Skeletal muscle tissue (tissue), 4 donors: ENCODE measurements around the gene GALNT17. TPM values are rescaled to one million over a fixed set of nuclear protein-coding genes. Genes with fewer than 3 reads are reported as not detected.

ENCODE experiments used
- H3K27ac ChIP-seq: one replicate; pipeline ENCODE4 v1.7.0; 2013; ENCODE audit warnings: mild to moderate bottlenecking, low read depth, low read length, inconsistent platforms
- H3K27me3 ChIP-seq, 3 donors: one replicate each; pipeline ENCODE4 v1.7.0; 2013; ENCODE audit warnings: low read length in 3 of 3; ENCODE audit not compliant: control insufficient read depth in 3 of 3, insufficient read depth in 3 of 3
- H3K36me3 ChIP-seq, 3 donors: one replicate each; pipeline ENCODE4 v1.7.0; 2013; ENCODE audit warnings: low read length in 3 of 3; ENCODE audit not compliant: control insufficient read depth in 3 of 3, insufficient read depth in 3 of 3
- H3K4me1 ChIP-seq, 3 donors: one replicate each; pipeline ENCODE4 v1.7.0; 2013; ENCODE audit warnings: low read length in 3 of 3, mild to moderate bottlenecking in 3 of 3; ENCODE audit not compliant: control insufficient read depth in 3 of 3, insufficient read depth in 3 of 3
- H3K4me3 ChIP-seq, 3 donors: one replicate each; pipeline ENCODE4 v1.7.0; 2013; ENCODE audit warnings: low read length in 3 of 3
- H3K9ac ChIP-seq, 3 donors: one replicate each; pipeline ENCODE4 v1.7.0; 2013; ENCODE audit warnings: low read length in 3 of 3, mild to moderate bottlenecking in 3 of 3, moderate library complexity in 2 of 3, low read depth in 1 of 3
- H3K9me3 ChIP-seq, 3 donors: one replicate each; pipeline ENCODE4 v1.7.0; 2013; ENCODE audit warnings: low read length in 3 of 3; ENCODE audit not compliant: control insufficient read depth in 3 of 3
- total RNA-seq: library from RNA; depleted of rRNA; stranded (reverse); fragments of >200 nt; gene quantifications from one replicate; pipeline ENCODE4 v1.2.3, GENCODE V29; 2014
- donor health status: Osteomylitis.

Gene GALNT17
- total RNA-seq, 1 donor from 2014 or later = 24.5 TPM

GRCh38 chr7:71332207-71332606 is 200.3 kb downstream of the GALNT17 start:
- Histone ChIP-seq H3K9me3 (no peaks in the 10 kb centered on the region), H3K36me3 (no peaks in the 10 kb centered on the region), H3K27ac (no peak overlapping the region), H3K4me3 (no peak overlapping the region), H3K4me1 (peaks cover 6 to 13% (median 8%) of the 10 kb centered on the region in 3 donors), H3K27me3 (no peaks in the 10 kb centered on the region), H3K9ac (no peak overlapping the region)

DNA sequence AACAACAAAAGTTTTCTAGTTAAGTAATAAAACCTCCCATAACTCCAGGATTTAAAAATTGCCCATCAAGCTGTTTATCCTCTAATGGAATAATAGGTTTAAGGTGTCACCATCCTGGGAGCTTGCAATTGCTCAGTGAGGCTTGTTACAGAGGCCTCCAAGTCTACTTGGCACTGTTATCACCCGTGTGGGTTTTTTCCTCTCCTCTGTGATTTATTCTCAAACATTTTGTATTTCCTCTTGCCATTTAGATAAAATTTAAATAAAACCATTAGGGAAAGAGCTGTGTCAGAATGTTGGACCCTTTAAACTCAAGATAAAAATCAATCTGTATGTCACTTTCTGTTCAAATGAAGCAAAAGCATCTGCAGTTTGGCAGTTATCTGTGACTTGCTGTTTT is 202.6 kb downstream of the GALNT17 start:
- Histone ChIP-seq H3K4me3 (no peak overlapping the region), H3K36me3 (no peaks in the 10 kb centered on the region), H3K27me3 (no peaks in the 10 kb centered on the region), H3K9ac (no peak overlapping the region), H3K4me1 (peaks cover 0 to under 1% (median 0%) of the 10 kb centered on the region in 3 donors), H3K9me3 (no peaks in the 10 kb centered on the region), H3K27ac (no peak overlapping the region)

GRCh38 chr7:71338866-71339265 is 206.9 kb downstream of the GALNT17 start:
- Histone ChIP-seq H3K36me3 (no peaks in the 10 kb centered on the region), H3K27me3 (no peaks in the 10 kb centered on the region), H3K4me3 (no peak overlapping the region), H3K4me1 (no peaks in the 10 kb centered on the region), H3K9me3 (peaks cover 0 to 2% (median 0%) of the 10 kb centered on the region in 3 donors), H3K27ac (no peak overlapping the region), H3K9ac (no peak overlapping the region)

GRCh38 chr7:71339924-71340323 is 208.0 kb downstream of the GALNT17 start:
- Histone ChIP-seq H3K27ac (no peak overlapping the region), H3K4me3 (no peak overlapping the region), H3K9ac (no peak overlapping the region), H3K36me3 (no peaks in the 10 kb centered on the region), H3K9me3 (peaks cover 0 to 2% (median 0%) of the 10 kb centered on the region in 3 donors), H3K4me1 (no peaks in the 10 kb centered on the region), H3K27me3 (no peaks in the 10 kb centered on the region)

DNA sequence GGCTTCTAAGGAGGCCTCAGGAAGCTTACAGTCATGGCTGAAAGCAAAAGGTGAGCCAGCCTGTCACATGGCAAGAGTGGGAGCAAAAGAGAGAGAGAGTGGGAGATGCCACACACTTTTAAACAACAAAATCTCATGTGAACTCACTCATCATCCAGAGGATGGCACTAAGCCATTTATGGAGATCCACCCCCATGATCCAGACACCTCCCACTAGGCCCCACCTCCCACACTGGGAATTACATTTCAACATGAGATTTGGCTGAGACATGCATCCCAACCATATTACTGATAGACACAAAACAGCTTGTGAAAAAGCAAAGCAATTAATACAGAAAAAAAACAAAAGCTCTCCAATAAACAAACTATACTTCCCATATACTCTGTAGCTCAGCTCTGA is 210.3 kb downstream of the GALNT17 start:
- H3K27ac ChIP-seq = no peak overlapping the region
- no peak overlapping the region for H3K9ac ChIP-seq
- H3K27me3 ChIP-seq = no peaks in the 10 kb centered on the region
- H3K4me3 ChIP-seq = no peak overlapping the region
- H3K4me1 ChIP-seq = no peaks in the 10 kb centered on the region
- peaks cover 0 to 2% (median 0%) of the 10 kb centered on the region in 3 donors for H3K9me3 ChIP-seq
- H3K36me3 ChIP-seq = no peaks in the 10 kb centered on the region

DNA sequence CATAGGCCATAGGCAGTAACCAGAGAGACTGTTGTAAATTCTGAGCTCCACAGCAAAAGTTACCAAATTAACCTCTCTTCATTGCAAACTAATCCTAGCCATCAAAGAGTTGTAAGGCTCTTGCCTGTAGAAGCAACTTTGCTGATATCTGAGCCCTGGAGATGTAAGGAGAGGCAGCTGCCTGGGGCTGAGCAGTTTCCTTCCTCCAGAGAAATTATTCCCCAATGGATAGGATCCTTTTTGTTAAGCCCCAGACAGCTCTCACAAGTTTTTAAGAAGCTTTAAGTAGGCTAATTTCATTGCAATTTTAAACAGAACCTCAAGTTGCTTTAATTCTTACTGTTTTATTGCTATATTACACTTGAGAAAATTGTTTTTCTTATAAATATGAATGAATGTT is 211.1 kb downstream of the GALNT17 start:
- Histone ChIP-seq H3K4me1 (no peaks in the 10 kb centered on the region), H3K27me3 (no peaks in the 10 kb centered on the region), H3K27ac (no peak overlapping the region), H3K9me3 (peaks cover 0 to 2% (median 0%) of the 10 kb centered on the region in 3 donors), H3K36me3 (no peaks in the 10 kb centered on the region), H3K9ac (no peak overlapping the region), H3K4me3 (no peak overlapping the region)

DNA sequence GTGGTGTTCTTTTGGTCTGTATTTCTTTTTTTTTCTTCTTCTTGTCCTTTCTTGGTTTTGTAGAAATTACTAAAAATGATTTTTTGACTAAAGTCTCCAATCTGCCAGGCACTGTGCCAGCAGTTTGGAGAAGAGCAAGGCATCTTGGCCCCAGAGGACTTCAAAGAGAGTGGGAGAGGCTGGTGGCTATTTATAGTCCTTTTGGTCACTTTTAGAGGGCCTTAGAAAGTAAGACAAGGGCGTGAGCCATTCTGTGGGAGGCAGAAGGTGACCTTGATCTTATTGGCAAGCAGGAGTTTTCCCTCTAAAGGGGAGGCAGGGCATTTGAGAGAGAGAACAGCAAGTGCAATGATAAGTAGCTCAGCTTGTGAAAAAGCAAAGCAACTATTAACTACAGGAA is 211.9 kb downstream of the GALNT17 start:
- Histone ChIP-seq H3K27ac (no peak overlapping the region), H3K4me3 (no peak overlapping the region)

GRCh38 chr7:71345117-71345884 is 213.4 kb downstream of the GALNT17 start:
- Histone ChIP-seq H3K4me3 (no peak overlapping the region), H3K27me3 (no peaks in the 10 kb centered on the region), H3K4me1 (no peaks in the 10 kb centered on the region), H3K27ac (no peak overlapping the region), H3K36me3 (no peaks in the 10 kb centered on the region), H3K9me3 (peaks cover 0 to 2% (median 0%) of the 10 kb centered on the region in 3 donors), H3K9ac (no peak overlapping the region)

More for the DNA sequence above, 211.9 kb downstream of the GALNT17 start:
- no peak overlapping the region for H3K9ac ChIP-seq
- H3K9me3 ChIP-seq = peaks cover 0 to 2% (median 0%) of the 10 kb centered on the region in 3 donors
- no peaks in the 10 kb centered on the region for H3K4me1 ChIP-seq
- H3K27me3 ChIP-seq = no peaks in the 10 kb centered on the region
- no peaks in the 10 kb centered on the region for H3K36me3 ChIP-seq

DNA sequence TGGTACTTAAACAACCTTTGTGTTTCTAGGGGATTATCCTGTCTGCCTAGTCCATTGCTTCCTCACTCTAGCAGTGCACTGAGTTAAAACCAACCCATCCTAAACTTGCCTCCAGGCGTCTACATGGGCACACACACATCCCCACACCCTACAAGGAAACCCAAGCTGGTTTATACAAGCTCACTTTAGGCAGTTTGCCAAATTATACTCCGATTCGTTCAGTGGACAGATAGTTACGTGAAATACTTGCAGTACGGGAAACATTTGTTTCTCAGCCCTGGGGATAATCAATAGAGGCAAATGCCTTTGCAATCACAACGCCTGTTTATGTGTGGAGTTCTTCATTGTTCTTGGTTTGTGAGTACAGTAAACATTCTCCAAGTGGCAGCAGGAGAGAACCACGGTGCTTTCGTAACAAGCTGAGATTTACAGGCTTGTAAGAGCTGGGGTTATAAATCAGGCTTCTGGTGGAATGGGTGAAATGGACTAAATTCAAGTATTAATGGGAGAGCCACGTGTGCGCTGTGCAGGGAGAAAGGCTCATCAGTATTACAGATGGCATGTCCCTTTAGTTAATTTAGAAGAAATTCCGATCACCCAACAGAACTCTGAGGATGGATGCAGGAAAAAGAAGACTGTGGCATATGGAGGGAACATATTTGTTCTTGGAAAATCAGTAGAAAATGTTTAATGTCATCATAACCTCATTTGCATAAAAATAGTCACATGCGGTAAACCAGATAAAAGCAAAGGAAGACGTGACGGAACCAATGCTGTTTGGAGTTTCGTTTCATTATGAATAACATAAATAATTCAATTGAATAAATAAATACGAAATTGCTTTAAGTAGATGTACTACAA is 217.1 kb downstream of the GALNT17 start:
- no peaks in the 10 kb centered on the region for H3K36me3 ChIP-seq
- H3K4me3 ChIP-seq = no peak overlapping the region
- H3K27me3 ChIP-seq = no peaks in the 10 kb centered on the region
- H3K27ac ChIP-seq = no peak overlapping the region
- no peak overlapping the region for H3K9ac ChIP-seq
- peaks cover 0 to 4% (median 3%) of the 10 kb centered on the region in 3 donors for H3K9me3 ChIP-seq
- H3K4me1 ChIP-seq = no peaks in the 10 kb centered on the region
